Measurements from ENCODE around the gene NFIX. TPM values are rescaled to one million over a fixed set of nuclear protein-coding genes. Genes with fewer than 3 reads are reported as not detected.

NFIX gene
- total and polyA plus RNA-seq, 9 donors = 30.3 to 256 (median 217) TPM

DNA sequence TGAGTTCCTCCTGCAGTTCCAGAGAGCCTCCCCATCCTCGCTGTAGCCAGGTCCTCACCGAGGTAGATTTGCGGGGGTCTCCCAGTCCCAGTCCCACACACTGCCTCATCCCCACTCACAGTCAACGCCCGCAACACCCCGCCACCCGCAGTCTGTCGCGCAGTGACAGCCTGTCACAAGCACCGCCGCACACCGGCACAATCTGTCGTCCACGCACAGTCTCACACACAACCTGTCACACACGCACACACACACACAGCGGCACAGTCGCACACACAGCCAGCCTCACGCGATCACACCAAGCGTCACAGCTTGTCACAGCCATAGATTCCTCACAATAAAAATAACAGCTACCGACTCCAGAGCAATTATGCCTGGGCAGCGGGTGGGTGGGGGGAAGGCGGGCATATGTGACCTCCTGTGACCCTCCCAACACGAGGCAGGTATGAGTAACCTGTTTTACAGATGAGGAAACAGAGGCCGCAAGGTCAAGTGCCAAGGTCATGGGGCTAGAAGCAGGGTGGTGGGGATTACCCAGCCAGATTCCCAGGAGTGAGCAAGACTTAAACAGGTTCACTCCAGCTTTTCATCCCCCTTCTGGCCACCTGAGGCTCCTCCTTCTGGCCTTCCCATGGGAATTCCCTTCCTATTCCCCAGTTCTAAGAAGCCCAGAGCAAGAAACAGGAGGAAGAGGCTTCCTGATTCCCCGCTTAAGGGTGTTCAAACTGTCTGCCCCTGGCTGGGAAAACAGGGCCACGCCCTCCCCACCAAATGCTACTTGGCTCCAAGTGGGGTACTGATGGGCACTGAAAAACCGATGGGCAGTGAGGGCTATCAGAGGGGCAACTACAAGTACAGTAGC is 13.9 kb downstream of the NFIX start:
- no peaks in the 10 kb centered on the region for H3K9me3 ChIP-seq
- no peaks in the 10 kb centered on the region for H3K36me3 ChIP-seq
- no peaks in the 10 kb centered on the region for H3K27me3 ChIP-seq
- peaks cover 59% of the 10 kb centered on the region for H3K4me1 ChIP-seq (ENCODE audit: insufficient read depth)
- 80 to 86% (median 82%) methylated on average over 28 of the region's 28 CpGs for WGBS, 3 donors
- H3K27ac ChIP-seq = peak overlapping the region; percentile 58 to 75
- peak overlapping the region; percentile 9 for H3K4me3 ChIP-seq
- TF ChIP-seq, protein P1, sequence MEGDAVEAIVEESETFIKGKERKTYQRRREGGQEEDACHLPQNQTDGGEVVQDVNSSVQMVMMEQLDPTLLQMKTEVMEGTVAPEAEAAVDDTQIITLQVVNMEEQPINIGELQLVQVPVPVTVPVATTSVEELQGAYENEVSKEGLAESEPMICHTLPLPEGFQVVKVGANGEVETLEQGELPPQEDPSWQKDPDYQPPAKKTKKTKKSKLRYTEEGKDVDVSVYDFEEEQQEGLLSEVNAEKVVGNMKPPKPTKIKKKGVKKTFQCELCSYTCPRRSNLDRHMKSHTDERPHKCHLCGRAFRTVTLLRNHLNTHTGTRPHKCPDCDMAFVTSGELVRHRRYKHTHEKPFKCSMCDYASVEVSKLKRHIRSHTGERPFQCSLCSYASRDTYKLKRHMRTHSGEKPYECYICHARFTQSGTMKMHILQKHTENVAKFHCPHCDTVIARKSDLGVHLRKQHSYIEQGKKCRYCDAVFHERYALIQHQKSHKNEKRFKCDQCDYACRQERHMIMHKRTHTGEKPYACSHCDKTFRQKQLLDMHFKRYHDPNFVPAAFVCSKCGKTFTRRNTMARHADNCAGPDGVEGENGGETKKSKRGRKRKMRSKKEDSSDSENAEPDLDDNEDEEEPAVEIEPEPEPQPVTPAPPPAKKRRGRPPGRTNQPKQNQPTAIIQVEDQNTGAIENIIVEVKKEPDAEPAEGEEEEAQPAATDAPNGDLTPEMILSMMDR (IDR thresholded peaks at IDR 0.05) = no peak
- TF ChIP-seq POLR2A (IDR thresholded peaks at IDR 0.05) = no peak
- no peak for TF ChIP-seq EP300 (IDR thresholded peaks at IDR 0.05)
- peak in 2 of 5 donors; percentile 35 to 52 for DNase-seq
- intact Hi-C loops (cut with DNase I) = loop anchor here in 1 of 4 donors (10.0 kb wide), 1 partner anchor 46 kb away; no protein-coding TSS in a partner anchor

DNA sequence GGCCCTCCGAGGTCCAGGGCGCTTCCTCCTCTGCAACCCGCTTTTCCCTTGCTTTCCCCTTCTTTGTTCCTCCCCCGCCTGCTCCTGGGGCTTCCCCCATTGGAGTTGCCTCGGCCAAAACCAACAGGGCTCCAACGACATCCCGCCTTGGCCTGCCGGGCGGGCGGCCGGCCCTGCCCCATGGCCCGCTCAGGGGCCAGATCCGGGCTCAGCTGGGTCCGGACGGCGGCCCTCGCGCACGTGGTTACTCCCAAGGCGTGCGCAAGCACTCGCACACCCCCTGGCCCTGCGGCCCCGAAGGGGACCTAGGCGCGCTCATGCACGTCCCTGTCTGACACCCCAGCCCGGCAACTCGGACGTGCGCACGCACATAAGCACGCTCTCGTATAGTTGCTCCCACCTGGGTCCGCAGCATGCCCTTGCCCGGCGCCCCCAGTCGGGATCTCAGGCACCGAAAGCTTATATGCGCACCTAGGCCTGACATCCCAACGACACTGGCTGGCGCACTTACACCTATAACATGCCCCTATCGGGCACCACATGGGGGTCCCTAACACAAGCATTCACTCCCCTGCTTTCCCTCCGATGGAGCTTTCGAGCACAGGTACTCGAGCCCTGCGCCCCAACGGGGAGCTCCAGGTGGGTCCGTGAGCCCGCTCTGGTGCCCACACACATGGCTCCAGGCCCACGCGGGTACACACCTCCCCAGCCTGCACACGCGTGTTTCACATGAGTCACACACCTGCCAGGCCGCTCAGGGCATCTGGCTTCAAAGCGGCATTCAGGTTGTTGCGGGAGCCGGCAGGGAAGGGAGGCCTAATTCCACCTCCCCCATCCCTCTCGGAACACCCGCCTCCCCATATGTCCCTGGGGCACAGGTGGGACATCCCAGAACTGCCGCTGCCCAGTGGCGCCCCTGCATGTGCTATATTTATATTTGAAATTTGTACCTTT is 15.0 kb downstream of the NFIX start:
- TF ChIP-seq, protein P1 (IDR thresholded peaks at IDR 0.05) = no peak
- TF ChIP-seq EP300 (IDR thresholded peaks at IDR 0.05) (no peak), POLR2A (IDR thresholded peaks at IDR 0.05) (no peak)
- Histone ChIP-seq H3K27ac (peak overlapping the region in 1 of 2 donors; percentile 58), H3K4me3 (peak overlapping the region; percentile 9)

DNA sequence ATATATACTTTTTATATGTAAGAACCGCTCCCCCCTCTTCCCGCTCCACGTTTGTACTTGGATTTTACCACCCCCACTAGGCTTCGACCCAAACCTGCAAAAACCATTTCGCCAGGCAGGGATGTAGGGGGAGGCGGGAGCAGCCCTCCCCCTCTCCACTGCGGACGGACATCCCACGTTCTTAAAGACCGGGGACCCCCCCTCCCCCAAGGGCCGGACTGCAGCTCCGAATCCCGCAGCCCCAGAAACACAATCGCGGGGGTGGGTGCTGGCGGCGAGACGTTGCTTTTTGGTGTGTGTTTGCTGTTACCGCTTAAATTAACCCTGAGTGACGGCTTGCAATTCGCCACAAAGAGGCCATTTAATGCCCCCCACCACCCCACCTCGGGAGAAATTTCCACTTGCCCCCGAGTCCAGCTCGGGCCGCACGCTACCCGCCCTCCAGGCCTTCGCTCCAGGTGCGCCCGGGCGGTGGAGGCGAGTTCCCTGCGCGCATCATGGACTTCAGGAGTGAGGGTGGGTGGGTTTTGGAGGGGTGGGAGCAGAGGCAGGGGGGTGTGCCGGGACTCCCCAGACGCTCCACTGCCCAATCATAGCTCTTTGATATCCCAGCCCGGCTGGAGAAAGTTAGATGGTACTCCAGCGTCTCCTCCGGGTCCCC is 15.8 kb downstream of the NFIX start:
- DNase-seq = no peak
- Histone ChIP-seq H3K4me3 (peak overlapping the region; percentile 46), H3K9me3 (no peaks in the 10 kb centered on the region), H3K4me1 (ENCODE audit: insufficient read depth) (peaks cover 68% of the 10 kb centered on the region), H3K27ac (peak overlapping the region in 1 of 2 donors; percentile 58), H3K27me3 (no peaks in the 10 kb centered on the region), H3K36me3 (no peaks in the 10 kb centered on the region)
- intact Hi-C loops (cut with DNase I) = no loop called here
- WGBS, 3 donors = 46 to 59% (median 58%) methylated on average over 38 to 39 of the region's 39 CpGs
- TF ChIP-seq, protein P1 (IDR thresholded peaks at IDR 0.05) = no peak
- TF ChIP-seq POLR2A (IDR thresholded peaks at IDR 0.05) (no peak), EP300 (IDR thresholded peaks at IDR 0.05) (no peak)

More for the DNA sequence above, 15.0 kb downstream of the NFIX start:
- WGBS, 3 donors = 57 to 68% (median 67%) methylated on average over 62 of the region's 62 CpGs
- H3K27me3 ChIP-seq = no peaks in the 10 kb centered on the region
- no peaks in the 10 kb centered on the region for H3K36me3 ChIP-seq
- no peaks in the 10 kb centered on the region for H3K9me3 ChIP-seq
- intact Hi-C loops (cut with DNase I) = no loop called here
- peaks cover 67% of the 10 kb centered on the region for H3K4me1 ChIP-seq (ENCODE audit: insufficient read depth)
- peak in 4 of 5 donors; percentile 64 to 72 (median 66) for DNase-seq

Data from ovary (tissue), 9 donors.